SK-N-SH (cell line): ENCODE results near the gene MUC22. TPM values are rescaled to one million over a fixed set of nuclear protein-coding genes. Genes with fewer than 3 reads are reported as not detected.
A peak's percentile ranks its signal among the peaks of the same experiment; 100 is the strongest.

ENCODE experiments used
- CTCF ChIA-PET: fragments of 300-600, 350-600 bp; formaldehyde crosslinking; extraction: SDS; loops from one replicate; lab custom pipeline; 2021; lab: Yijun Ruan, JAX
- POLR2A ChIA-PET: fragments of 350-600 bp; sonication (Branson Sonifier 250); formaldehyde crosslinking; extraction: SDS; loops from one replicate; lab custom pipeline; 2020; ENCODE audit warnings: antibody characterized with exemption, inconsistent platforms; lab: Yijun Ruan, JAX
- DNase-seq: peaks from one replicate; pipeline ENCODE4 v3.0.0; 2012
- H2AFZ ChIP-seq: fragments of 200-600 bp; sonication (generic); 2 replicates; pipeline ENCODE4 v1.8.1; 2016; ENCODE audit warnings: antibody characterized with exemption, mild to moderate bottlenecking, low read depth
- H3F3A ChIP-seq: fragments of 200-600 bp; sonication (generic); replicated peaks from 2 replicates; pipeline ENCODE3; 2016; ENCODE audit warnings: antibody characterized with exemption, mild to moderate bottlenecking; ENCODE audit not compliant: insufficient read depth
- H3K27ac ChIP-seq, 2 experiments: fragments of 200-500 bp in 1 of 2; fragments of 200-600 bp in 1 of 2; sonication (Bioruptor generic) in 1 of 2; sonication (generic), shearing (Covaris generic) in 1 of 2; 2 replicates each; pipeline versions ENCODE4 v1.5.1 to v1.6.1; 2014 to 2016; ENCODE audit warnings: low read depth in 2 of 2, inconsistent platforms in 1 of 2, low read length in 1 of 2, mild to moderate bottlenecking in 1 of 2, mixed read lengths in 1 of 2
- H3K27me3 ChIP-seq: fragments of 200-600 bp; sonication (generic), shearing (Covaris generic); 2 replicates; pipeline ENCODE4 v1.6.1; 2016; ENCODE audit warnings: mixed run types; ENCODE audit not compliant: insufficient read depth
- H3K36me3 ChIP-seq, 2 experiments: fragments of 200-500 bp in 1 of 2; fragments of 200-600 bp in 1 of 2; sonication (Bioruptor generic) in 1 of 2; sonication (generic) in 1 of 2; replicated peaks in 1 of 2; 2 replicates each; pipeline versions ENCODE3 to v1.5.1; 2014 to 2016; ENCODE audit warnings: low read length in 1 of 2, mild to moderate bottlenecking in 1 of 2; ENCODE audit not compliant: insufficient read depth in 2 of 2, control insufficient read depth in 1 of 2
- H3K4me1 ChIP-seq, 2 experiments: fragments of 200-500 bp in 1 of 2; fragments of 200-600 bp in 1 of 2; sonication (Bioruptor generic) in 1 of 2; sonication (generic), shearing (Covaris generic) in 1 of 2; 2 replicates each; pipeline versions ENCODE4 v1.5.1 to v1.6.1; 2014 to 2016; ENCODE audit warnings: low read depth in 1 of 2, low read length in 1 of 2, mixed run types in 1 of 2; ENCODE audit not compliant: insufficient read depth in 2 of 2, control insufficient read depth in 1 of 2
- H3K4me2 ChIP-seq: fragments of 200-600 bp; sonication (generic), shearing (Covaris generic); 2 replicates; pipeline ENCODE4 v1.6.1; 2017; ENCODE audit warnings: mixed run types
- H3K4me3 ChIP-seq, 2 experiments: fragments of 200-500 bp in 1 of 2; fragments of 200-600 bp in 1 of 2; sonication (Bioruptor generic) in 1 of 2; sonication (generic), shearing (Covaris generic) in 1 of 2; 2 replicates each; pipeline versions ENCODE4 v1.5.1 to v1.8.1; 2014 to 2016; ENCODE audit warnings: low read depth in 2 of 2, inconsistent platforms in 1 of 2, low read length in 1 of 2, mild to moderate bottlenecking in 1 of 2, mixed read lengths in 1 of 2, moderate library complexity in 1 of 2
- H3K79me2 ChIP-seq: fragments of 200-600 bp; sonication (generic); 2 replicates; pipeline ENCODE4 v1.8.1; 2017; ENCODE audit warnings: mild to moderate bottlenecking; ENCODE audit not compliant: insufficient read depth
- H3K9ac ChIP-seq: fragments of 200-600 bp; sonication (generic); 2 replicates; pipeline ENCODE4 v1.6.1; 2017; ENCODE audit warnings: mixed run types
- H3K9me2 ChIP-seq: fragments of 200-600 bp; sonication (generic); 2 replicates; pipeline ENCODE4 v1.6.1; 2017; ENCODE audit warnings: mixed run types
- H3K9me3 ChIP-seq: fragments of 200-600 bp; sonication (generic); 2 replicates; pipeline ENCODE4 v1.6.1; 2017; ENCODE audit warnings: mixed run types, mild to moderate bottlenecking, moderate library complexity
- H4K20me1 ChIP-seq: fragments of 200-600 bp; sonication (generic); 2 replicates; pipeline ENCODE4 v1.6.1; 2017; ENCODE audit warnings: mild to moderate bottlenecking, mixed run types; ENCODE audit not compliant: insufficient read depth
- CHD2 ChIP-seq: fragments of 150-350 bp; IDR thresholded peaks from 2 replicates; pipeline ENCODE4 v1.6.1; 2018; ENCODE audit warnings: low read length; ENCODE audit not compliant: partially characterized antibody
- ELF1 ChIP-seq: IDR thresholded peaks from 2 replicates; pipeline ENCODE4 v1.4.0; 2012
- EP300 ChIP-seq, 2 experiments: IDR thresholded peaks; 2 replicates each; pipeline versions ENCODE4 v1.4.0 to v1.6.1; 2012; ENCODE audit warnings: borderline replicate concordance in 1 of 2, low read depth in 1 of 2, low read length in 1 of 2
- FOXJ3 ChIP-seq: sonication (generic); formaldehyde crosslinking; IDR thresholded peaks from 2 replicates; pipeline ENCODE4 v1.5.1; 2020; ENCODE audit warnings: mild to moderate bottlenecking, missing genetic modification reagents
- GABPA ChIP-seq: IDR thresholded peaks from 2 replicates; pipeline ENCODE4 v1.4.0; 2012; ENCODE audit warnings: low read depth, mild to moderate bottlenecking
- JUND ChIP-seq: IDR thresholded peaks from 2 replicates; pipeline ENCODE4 v1.4.0; 2012
- MEF2A ChIP-seq: IDR thresholded peaks from 2 replicates; pipeline ENCODE4 v1.4.0; 2012; ENCODE audit warnings: low read depth, borderline replicate concordance
- MXI1 ChIP-seq: IDR thresholded peaks from 2 replicates; pipeline ENCODE4 v1.6.1; 2012; ENCODE audit warnings: mild to moderate bottlenecking, low read depth, low read length, improper control_type of control experiment
- NRF1 ChIP-seq: IDR thresholded peaks from 2 replicates; pipeline ENCODE4 v1.6.1; 2012; ENCODE audit warnings: low read depth, mild to moderate bottlenecking, low read length
- RCOR1 ChIP-seq: fragments of 150-350 bp; IDR thresholded peaks from 2 replicates; pipeline ENCODE4 v1.6.1; 2017; ENCODE audit warnings: antibody characterized with exemption, low read length
- RXRA ChIP-seq: IDR thresholded peaks from 2 replicates; pipeline ENCODE4 v1.4.0; 2012; ENCODE audit warnings: low read depth, mild to moderate bottlenecking, borderline replicate concordance
- SMC3 ChIP-seq: IDR thresholded peaks from 2 replicates; pipeline ENCODE4 v1.6.1; 2012; ENCODE audit warnings: low read depth, low read length, improper control_type of control experiment
- TAF1 ChIP-seq: IDR thresholded peaks from 2 replicates; pipeline ENCODE4 v1.6.1; 2012; ENCODE audit warnings: low read depth, mild to moderate bottlenecking, low read length, moderate library complexity, borderline replicate concordance
- TCF12 ChIP-seq: IDR thresholded peaks from 2 replicates; pipeline ENCODE4 v1.4.0; 2012
- TEAD4 ChIP-seq: IDR thresholded peaks from 2 replicates; pipeline ENCODE4 v1.4.0; 2012; ENCODE audit warnings: mild to moderate bottlenecking, borderline replicate concordance; ENCODE audit not compliant: insufficient read depth
- YY1 ChIP-seq: IDR thresholded peaks from 2 replicates; pipeline ENCODE4 v1.4.0; 2012; ENCODE audit warnings: low read depth, mild to moderate bottlenecking
- WGBS: methylation state at CpG from one replicate; pipeline ENCODE4 v1.1.6; 2017; ENCODE audit warnings: low lambda C conversion rate; 5-methylcytosine and 5-hydroxymethylcytosine counted together
- polyA plus RNA-seq, 3 experiments: library from polyadenylated mRNA; depleted of rRNA; stranded (reverse); fragments of >200 nt; gene quantifications; 2 replicates each; pipeline ENCODE4 v1.2.3, GENCODE V29; 2012
- TF ChIP-seq, protein P1 (sequence below): fragments of 200-600 bp; sonication (generic); IDR thresholded peaks from 2 replicates; pipeline ENCODE4 v1.6.1; 2017; ENCODE audit warnings: antibody characterized with exemption, mild to moderate bottlenecking, moderate library complexity
- TF ChIP-seq, protein P2 (sequence below): fragments of 150-350 bp; IDR thresholded peaks from 2 replicates; pipeline ENCODE4 v1.6.1; 2017; ENCODE audit warnings: antibody characterized with exemption, low read length, low read depth, borderline replicate concordance
- TF ChIP-seq, protein P3 (sequence below): IDR thresholded peaks from 2 replicates; pipeline ENCODE4 v1.4.0; 2012; ENCODE audit warnings: low read depth, borderline replicate concordance
- TF ChIP-seq, protein P4 (sequence below): IDR thresholded peaks from 2 replicates; pipeline ENCODE4 v1.4.0; 2012; ENCODE audit warnings: low read depth
- TF ChIP-seq, protein P5 (sequence below): IDR thresholded peaks from 2 replicates; pipeline ENCODE4 v1.6.1; 2012; ENCODE audit warnings: mild to moderate bottlenecking, low read depth, low read length, moderate library complexity
- TF ChIP-seq, protein P6 (sequence below): IDR thresholded peaks from 2 replicates; pipeline ENCODE4; 2012
- TF ChIP-seq, protein P7 (sequence below): IDR thresholded peaks from 2 replicates; pipeline ENCODE4 v1.4.0; 2012; ENCODE audit warnings: low read depth, borderline replicate concordance

Gene MUC22
- polyA plus RNA-seq, 1 of the 3 experiments (the other 2 are of a cell fraction), result 0.12 TPM

DNA sequence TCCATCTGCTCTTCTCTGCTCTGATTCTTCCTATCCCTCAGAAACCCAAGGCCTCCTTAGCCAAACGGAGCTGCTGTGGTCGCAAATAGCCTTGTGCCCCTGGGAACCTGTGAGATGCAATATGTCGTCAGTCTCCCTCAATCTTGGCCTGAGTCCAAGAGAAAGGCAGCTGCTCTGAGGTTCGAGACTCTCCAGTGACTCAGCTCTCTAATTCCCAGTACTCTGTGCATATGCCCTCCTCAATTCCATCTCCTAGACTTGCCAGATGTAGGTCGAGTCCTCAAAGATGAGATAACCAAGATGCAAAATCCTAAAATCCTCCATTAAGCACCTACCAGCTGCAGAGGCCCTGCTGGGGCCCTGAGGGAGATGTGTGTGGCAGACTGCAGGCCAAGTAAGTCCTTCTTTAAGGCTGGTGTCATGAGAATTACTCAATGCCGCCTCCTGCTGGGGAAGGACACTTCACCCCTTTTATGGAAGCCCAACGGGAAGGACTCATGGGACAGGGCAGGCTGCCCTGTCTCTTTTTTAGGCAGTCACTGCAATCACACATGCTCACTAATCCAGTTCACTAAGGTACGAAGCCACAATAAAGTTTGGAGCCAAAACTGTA is 73.6 kb downstream of the MUC22 start:
- Histone ChIP-seq H3K9me2 (no peaks in the 10 kb centered on the region), H4K20me1 (no peaks in the 10 kb centered on the region), H3K9ac (no peak overlapping the region), H3K4me3 (no peak overlapping the region), H3K27me3 (no peaks in the 10 kb centered on the region), H3K4me1 (peaks cover 6 to 11% of the 10 kb centered on the region in 2 experiments; a peak in 3 of 4 replicates), H2AFZ (no peak overlapping the region), H3K36me3 (no peaks in the 10 kb centered on the region), H3K79me2 (no peaks in the 10 kb centered on the region), H3K4me2 (no peak overlapping the region), H3K9me3 (no peaks in the 10 kb centered on the region), H3F3A (peaks cover 13% of the 10 kb centered on the region), H3K27ac (0 out of 4 replicates have a peak overlapping the region, but pooled peaks of 1 of the 2 experiments have one; percentile 10)
- WGBS, result 48% methylated on average over 8 of the region's 8 CpGs
- CTCF ChIA-PET, result interaction anchor here (0.7 to 5.9 kb wide), 5 partner anchors 9 to 206 kb away, joined by 3 to 86 read pairs (median 3); partner anchors contain the start of gene VARS2
- no peak for DNase-seq
- POLR2A ChIA-PET, result no interaction called here
- TF ChIP-seq GABPA (no peak), SMC3 (no peak), JUND (0 out of 2 replicates have a peak, but pooled peaks have one; percentile 30), MXI1 (no peak), EP300 (IDR thresholded peaks at IDR 0.05; ENCODE audit: borderline replicate concordance in 1 of 2, low read depth in 1 of 2, low read length in 1 of 2) (no peak), TAF1 (no peak), YY1 (no peak), FOXJ3 (CRISPR knock-in tag) (no peak), NRF1 (no peak), CHD2 (no peak), TEAD4 (no peak), RCOR1 (no peak), MEF2A (no peak), ELF1 (no peak), TCF12 (peak; percentile 74), RXRA (no peak)
- TF ChIP-seq, protein P1, sequence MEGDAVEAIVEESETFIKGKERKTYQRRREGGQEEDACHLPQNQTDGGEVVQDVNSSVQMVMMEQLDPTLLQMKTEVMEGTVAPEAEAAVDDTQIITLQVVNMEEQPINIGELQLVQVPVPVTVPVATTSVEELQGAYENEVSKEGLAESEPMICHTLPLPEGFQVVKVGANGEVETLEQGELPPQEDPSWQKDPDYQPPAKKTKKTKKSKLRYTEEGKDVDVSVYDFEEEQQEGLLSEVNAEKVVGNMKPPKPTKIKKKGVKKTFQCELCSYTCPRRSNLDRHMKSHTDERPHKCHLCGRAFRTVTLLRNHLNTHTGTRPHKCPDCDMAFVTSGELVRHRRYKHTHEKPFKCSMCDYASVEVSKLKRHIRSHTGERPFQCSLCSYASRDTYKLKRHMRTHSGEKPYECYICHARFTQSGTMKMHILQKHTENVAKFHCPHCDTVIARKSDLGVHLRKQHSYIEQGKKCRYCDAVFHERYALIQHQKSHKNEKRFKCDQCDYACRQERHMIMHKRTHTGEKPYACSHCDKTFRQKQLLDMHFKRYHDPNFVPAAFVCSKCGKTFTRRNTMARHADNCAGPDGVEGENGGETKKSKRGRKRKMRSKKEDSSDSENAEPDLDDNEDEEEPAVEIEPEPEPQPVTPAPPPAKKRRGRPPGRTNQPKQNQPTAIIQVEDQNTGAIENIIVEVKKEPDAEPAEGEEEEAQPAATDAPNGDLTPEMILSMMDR, result peak; percentile 53
- TF ChIP-seq, protein P2, sequence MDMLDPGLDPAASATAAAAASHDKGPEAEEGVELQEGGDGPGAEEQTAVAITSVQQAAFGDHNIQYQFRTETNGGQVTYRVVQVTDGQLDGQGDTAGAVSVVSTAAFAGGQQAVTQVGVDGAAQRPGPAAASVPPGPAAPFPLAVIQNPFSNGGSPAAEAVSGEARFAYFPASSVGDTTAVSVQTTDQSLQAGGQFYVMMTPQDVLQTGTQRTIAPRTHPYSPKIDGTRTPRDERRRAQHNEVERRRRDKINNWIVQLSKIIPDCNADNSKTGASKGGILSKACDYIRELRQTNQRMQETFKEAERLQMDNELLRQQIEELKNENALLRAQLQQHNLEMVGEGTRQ, result no peak
- TF ChIP-seq, protein P3, sequence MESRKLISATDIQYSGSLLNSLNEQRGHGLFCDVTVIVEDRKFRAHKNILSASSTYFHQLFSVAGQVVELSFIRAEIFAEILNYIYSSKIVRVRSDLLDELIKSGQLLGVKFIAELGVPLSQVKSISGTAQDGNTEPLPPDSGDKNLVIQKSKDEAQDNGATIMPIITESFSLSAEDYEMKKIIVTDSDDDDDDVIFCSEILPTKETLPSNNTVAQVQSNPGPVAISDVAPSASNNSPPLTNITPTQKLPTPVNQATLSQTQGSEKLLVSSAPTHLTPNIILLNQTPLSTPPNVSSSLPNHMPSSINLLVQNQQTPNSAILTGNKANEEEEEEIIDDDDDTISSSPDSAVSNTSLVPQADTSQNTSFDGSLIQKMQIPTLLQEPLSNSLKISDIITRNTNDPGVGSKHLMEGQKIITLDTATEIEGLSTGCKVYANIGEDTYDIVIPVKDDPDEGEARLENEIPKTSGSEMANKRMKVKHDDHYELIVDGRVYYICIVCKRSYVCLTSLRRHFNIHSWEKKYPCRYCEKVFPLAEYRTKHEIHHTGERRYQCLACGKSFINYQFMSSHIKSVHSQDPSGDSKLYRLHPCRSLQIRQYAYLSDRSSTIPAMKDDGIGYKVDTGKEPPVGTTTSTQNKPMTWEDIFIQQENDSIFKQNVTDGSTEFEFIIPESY, result no peak
- TF ChIP-seq, protein P4, sequence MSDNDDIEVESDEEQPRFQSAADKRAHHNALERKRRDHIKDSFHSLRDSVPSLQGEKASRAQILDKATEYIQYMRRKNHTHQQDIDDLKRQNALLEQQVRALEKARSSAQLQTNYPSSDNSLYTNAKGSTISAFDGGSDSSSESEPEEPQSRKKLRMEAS, result 0 out of 2 replicates have a peak, but pooled peaks have one; percentile 29
- TF ChIP-seq, protein P5, sequence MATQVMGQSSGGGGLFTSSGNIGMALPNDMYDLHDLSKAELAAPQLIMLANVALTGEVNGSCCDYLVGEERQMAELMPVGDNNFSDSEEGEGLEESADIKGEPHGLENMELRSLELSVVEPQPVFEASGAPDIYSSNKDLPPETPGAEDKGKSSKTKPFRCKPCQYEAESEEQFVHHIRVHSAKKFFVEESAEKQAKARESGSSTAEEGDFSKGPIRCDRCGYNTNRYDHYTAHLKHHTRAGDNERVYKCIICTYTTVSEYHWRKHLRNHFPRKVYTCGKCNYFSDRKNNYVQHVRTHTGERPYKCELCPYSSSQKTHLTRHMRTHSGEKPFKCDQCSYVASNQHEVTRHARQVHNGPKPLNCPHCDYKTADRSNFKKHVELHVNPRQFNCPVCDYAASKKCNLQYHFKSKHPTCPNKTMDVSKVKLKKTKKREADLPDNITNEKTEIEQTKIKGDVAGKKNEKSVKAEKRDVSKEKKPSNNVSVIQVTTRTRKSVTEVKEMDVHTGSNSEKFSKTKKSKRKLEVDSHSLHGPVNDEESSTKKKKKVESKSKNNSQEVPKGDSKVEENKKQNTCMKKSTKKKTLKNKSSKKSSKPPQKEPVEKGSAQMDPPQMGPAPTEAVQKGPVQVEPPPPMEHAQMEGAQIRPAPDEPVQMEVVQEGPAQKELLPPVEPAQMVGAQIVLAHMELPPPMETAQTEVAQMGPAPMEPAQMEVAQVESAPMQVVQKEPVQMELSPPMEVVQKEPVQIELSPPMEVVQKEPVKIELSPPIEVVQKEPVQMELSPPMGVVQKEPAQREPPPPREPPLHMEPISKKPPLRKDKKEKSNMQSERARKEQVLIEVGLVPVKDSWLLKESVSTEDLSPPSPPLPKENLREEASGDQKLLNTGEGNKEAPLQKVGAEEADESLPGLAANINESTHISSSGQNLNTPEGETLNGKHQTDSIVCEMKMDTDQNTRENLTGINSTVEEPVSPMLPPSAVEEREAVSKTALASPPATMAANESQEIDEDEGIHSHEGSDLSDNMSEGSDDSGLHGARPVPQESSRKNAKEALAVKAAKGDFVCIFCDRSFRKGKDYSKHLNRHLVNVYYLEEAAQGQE, result no peak
- TF ChIP-seq, protein P6, sequence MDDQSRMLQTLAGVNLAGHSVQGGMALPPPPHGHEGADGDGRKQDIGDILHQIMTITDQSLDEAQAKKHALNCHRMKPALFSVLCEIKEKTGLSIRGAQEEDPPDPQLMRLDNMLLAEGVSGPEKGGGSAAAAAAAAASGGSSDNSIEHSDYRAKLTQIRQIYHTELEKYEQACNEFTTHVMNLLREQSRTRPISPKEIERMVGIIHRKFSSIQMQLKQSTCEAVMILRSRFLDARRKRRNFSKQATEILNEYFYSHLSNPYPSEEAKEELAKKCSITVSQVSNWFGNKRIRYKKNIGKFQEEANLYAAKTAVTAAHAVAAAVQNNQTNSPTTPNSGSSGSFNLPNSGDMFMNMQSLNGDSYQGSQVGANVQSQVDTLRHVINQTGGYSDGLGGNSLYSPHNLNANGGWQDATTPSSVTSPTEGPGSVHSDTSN, result peak; percentile 18; the same call in 1 of the 2 replicates
- TF ChIP-seq, protein P7, sequence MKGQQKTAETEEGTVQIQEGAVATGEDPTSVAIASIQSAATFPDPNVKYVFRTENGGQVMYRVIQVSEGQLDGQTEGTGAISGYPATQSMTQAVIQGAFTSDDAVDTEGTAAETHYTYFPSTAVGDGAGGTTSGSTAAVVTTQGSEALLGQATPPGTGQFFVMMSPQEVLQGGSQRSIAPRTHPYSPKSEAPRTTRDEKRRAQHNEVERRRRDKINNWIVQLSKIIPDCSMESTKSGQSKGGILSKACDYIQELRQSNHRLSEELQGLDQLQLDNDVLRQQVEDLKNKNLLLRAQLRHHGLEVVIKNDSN, result no peak
